Iris pigment epithelial cell (primary cell): Measurements from ENCODE around the gene CETN1.
A peak's percentile ranks its signal among the peaks of the same experiment; 100 is the strongest.

ENCODE experiments used
- DNase-seq: peaks from one replicate; pipeline ENCODE4 v3.0.0-alpha.2; 2011; ENCODE audit warnings: low read depth

Gene CETN1

GRCh38 chr18:580154-580553 is at the start of gene CETN1:
Gene CETN1, plus strand, starts transcription at chr18:580380. Its CDS starts 29 bp downstream, at chr18:580409.
- DNase-seq, result no peak

GRCh38 chr18:532018-532417 is 48.2 kb upstream of the CETN1 start:
- DNase-seq, result no peak

- no peak for DNase-seq
Measured at GRCh38 chr18:532632-533031, 47.5 kb upstream of the CETN1 start.

GRCh38 chr18:533995-534601 is 46.1 kb upstream of the CETN1 start:
- no peak for DNase-seq

- no peak for DNase-seq
Measured at GRCh38 chr18:543447-544078, 36.6 kb upstream of the CETN1 start.

GRCh38 chr18:549967-550366 is 30.2 kb upstream of the CETN1 start:
- no peak for DNase-seq

GRCh38 chr18:551404-552061 is 28.6 kb upstream of the CETN1 start:
- no peak for DNase-seq

- DNase-seq, result no peak
Measured at GRCh38 chr18:555705-556457, 24.3 kb upstream of the CETN1 start.

DNA sequence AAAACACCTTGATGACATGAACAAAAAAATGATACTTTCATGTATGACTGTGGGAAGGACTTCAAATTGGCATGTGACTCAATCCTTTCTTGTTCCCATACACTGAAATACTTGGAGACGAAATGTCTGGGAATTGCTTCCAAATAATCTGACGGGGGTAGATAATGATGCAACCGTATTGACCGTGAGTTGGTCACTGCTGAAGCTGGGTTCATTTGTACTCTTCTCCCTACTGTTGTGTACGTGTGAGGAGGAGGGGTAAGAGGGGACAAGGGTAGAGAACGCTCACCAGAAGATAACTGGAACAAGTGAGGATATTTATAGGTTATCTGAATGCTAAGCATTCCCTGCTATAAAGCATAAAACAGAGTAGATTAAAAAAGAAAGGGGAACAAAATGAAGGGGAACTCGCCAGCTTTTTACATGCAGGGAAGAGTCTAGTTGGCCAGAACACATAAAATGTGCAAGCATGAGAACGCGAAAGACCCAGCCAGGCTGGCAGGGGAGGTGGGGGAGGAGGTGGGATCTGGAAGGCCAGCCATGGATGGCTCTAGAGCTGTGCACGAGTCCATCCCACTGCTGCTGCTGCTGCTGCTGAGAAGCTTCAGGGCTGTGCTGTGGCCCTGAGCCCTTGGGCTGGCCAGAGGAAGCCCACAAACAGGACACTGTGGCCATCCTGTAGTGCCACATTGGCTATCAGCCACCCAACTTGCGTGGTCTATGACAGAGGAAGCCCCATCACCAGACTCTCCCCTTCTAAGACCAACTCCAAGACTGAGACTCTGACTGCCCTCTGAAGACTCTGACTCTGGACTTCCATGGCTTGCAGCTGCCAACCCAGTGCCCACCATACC is 15.2 kb upstream of the CETN1 start:
- no peak for DNase-seq

DNA sequence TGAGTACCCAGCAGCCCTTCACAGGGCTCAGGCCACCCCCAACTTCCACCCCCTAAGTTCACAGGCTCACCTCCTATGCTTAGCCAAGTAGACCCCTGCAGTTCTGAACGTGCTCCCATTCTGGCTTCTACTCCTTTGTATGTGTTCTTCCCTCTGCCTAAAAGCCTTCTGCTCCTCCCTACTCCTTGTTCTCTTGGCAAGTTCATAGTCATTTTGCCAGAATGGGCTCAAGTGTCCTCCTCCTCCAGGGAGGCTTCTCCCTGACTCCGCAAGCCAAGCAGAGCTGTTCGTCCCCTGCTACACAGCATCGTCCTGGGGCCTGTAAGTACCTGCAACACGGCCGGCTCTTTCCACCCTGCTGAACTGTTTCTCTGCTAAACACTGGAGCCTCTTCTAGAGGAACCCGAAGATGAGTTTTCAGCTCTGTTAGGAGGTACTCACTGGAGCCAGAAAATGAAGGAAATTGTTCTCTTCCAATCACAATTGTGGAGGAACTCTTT is 14.6 kb upstream of the CETN1 start:
- no peak for DNase-seq

- DNase-seq, result peak; percentile 15
Measured at GRCh38 chr18:567122-567521, 13.1 kb upstream of the CETN1 start.

- DNase-seq, result no peak
Measured at GRCh38 chr18:568731-569130, 11.4 kb upstream of the CETN1 start.

- DNase-seq, result no peak
Measured at GRCh38 chr18:570256-570655, 9.9 kb upstream of the CETN1 start.

DNA sequence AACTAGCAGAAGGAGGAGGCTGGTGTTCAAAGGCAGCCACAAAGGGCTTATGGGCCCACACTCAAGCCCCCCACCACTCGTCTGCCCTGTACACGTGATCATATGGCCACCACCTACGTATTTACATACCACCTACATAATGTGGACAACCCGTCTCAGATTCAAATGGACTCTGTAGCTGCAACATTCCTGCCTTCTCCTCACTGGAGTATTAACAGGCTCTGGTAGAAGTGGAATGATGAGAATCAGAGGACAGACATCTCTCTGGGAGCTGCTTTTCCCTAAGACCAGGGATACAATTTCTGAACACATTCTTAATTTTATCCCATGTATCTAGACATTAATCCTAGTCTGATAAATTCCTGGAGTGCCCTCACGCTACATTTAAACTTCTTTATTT is 9.5 kb upstream of the CETN1 start:
- DNase-seq, result no peak

DNA sequence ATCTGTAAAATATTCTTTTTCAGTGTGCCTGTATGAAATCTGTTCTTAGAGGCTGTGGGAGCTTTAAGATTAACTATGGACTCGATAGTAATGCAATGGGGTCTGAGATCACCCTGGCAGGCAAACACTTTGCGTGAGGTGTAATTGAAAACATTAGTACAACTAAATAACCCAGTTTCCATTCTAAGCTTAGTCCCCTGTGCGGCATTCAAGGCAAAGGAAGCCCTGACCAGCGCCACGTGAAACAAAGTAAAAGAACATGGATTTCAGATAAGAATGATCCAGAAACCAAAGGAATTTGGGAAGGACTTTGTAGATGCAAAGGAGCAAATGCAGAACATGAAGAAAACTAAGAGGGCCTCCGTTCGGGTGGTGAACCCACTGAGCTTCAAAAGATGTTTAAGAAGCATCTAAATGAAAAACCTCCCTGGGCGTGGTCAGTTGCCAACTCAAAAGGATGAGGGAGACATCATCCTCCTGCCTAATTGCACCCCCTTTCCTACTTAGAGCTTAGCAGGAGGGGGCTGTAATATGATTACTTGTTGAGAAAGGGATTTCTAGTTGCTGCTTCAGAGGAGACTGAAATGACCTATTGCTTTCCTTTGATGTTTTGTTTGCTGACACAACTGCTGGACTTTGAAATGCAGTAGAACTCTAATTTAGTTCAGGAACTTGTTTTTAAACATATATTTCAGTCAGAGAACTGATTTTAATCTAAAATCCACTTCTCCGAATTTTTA is 7.9 kb upstream of the CETN1 start:
- DNase-seq, result no peak

DNA sequence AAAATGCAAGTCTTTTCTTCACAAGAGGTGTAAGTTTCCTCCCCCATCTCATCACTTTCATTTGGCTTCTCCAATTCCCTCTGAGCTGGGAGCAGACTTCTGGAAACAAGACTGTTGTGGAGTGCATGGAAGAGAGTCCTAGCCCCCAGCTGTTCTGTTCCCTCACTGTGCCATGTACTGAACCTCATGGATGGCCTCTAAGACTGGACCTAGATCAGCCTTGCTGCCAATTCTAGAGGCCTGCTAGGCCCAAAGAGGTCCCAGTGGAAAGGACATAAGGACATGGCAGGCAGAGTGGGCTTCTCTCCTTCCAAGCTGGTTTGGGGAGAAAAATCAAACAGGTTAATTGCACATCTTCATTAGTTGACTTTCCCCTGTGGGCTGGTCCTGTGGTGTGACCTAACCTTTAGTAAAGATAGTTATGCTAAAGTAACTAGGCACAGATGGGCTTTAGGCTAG is 7.3 kb upstream of the CETN1 start:
- no peak for DNase-seq

DNA sequence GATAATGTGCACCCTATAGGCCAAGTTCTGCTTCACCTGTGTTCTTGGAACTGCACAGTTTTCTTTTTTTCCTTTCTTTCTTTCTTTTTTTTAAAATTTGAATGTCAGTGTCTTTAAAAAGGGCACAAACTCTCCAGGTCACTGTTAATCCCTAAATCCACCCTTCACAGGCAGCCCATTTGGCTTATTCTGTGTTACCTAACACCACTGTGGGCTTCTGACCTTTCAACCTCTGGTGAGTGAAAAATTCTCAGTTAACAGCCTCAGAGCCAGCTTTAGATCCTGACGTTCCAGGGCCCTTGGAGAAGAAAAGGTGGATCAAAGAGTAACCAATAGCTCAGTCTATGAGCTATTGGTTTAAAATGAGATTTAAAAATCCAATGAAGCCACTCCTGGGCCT is 6.8 kb upstream of the CETN1 start:
- DNase-seq, result no peak

GRCh38 chr18:574149-574860 is 5.9 kb upstream of the CETN1 start:
- no peak for DNase-seq

- DNase-seq, result no peak
Measured at GRCh38 chr18:574865-575645, 5.1 kb upstream of the CETN1 start.
